SK-N-DZ (cell line): ENCODE data around the gene TOMM5.
"Not testable (repeated sequence)": the region's sequence is repeated elsewhere in the genome, so short reads cannot be mapped to it uniquely, and the experiment has no call there.

ENCODE experiments used
- DNase-seq: peaks from one replicate; pipeline ENCODE4 v3.0.0-alpha.2; 2015; ENCODE audit warnings: low spot score

The TOMM5 gene

GRCh38 chr9:37611961-37612360 lies 19.6 kb upstream of the TOMM5 start:
- no peak for DNase-seq

DNA sequence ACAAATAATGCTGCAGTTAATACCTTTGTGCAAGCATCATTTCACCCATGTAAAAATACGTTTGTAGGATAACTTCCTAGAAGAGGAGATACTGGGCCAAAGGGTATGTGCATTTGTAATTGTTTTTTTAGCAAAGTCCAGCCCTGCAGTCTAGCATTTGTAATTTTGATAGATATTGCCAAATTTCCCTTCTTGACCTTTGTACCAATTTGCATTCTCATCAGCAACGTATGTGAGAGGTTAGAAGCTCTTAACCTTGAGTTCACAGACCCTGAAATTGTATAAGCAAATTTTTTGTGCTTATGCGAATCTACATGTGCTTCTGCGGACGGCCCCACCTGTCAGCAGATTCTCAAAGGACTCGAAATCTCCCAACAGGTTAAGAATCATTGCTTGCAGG lies 18.6 kb upstream of the TOMM5 start:
- no peak for DNase-seq

DNA sequence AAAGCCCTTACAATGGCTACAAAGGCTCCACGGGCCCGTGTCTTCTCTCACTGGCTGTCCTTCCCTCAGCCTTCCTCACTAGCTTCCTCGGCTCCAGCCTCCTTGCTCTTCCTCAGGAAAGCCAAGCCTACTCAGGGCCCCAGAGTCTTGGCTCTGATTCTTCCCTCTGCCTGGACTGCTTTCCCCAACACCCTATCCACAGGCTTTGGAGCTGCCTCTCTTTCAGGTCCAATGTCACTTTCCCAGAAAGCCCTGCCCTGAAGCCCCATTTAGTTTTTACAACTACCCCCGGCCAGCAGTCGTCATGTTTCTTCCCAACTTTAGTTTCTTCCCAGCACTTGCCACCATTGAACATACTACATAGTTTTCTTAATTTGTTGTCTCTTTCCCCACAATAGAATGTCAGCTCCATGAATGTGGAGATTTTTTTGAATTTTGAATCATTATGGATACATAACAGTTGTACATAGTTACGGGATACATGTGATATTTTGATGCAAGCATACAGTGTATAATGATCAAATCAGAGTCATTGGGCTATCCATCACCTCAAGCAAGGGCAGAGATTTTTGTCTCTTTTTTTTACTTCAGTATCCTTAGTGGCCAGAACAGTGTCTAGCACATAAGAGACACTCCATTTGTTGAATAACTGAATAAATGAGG lies 17.5 kb upstream of the TOMM5 start:
- DNase-seq, result no peak

- no peak for DNase-seq
These were observed 15.9 kb upstream of the TOMM5 start for GRCh38 chr9:37608250-37608649.

GRCh38 chr9:37604296-37604695 lies 11.9 kb upstream of the TOMM5 start:
- DNase-seq, result no peak

GRCh38 chr9:37602817-37603216 lies 10.4 kb upstream of the TOMM5 start:
- no peak for DNase-seq

DNA sequence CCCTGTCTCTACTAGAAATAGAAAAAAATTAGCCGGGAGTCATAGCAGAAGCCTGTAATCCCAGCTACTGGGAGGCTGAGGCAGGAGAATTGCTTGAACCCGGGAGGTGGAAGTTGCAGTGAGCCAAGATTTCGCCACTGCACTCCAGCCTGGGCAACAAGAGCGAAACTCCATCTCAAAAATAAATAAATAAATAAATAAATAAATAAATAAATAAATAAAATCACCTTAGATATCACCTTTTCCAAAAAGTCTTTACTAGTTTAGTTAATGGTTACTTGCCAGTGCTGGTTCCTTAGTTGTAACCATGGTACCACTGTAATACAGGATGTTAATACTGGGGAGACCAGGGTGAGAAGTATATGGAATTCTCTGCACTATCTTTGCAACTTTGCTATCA lies 9.7 kb upstream of the TOMM5 start:
- DNase-seq, result not testable (repeated sequence)

- DNase-seq, result no peak
These were observed 4.1 kb upstream of the TOMM5 start for GRCh38 chr9:37596504-37596903.

DNA sequence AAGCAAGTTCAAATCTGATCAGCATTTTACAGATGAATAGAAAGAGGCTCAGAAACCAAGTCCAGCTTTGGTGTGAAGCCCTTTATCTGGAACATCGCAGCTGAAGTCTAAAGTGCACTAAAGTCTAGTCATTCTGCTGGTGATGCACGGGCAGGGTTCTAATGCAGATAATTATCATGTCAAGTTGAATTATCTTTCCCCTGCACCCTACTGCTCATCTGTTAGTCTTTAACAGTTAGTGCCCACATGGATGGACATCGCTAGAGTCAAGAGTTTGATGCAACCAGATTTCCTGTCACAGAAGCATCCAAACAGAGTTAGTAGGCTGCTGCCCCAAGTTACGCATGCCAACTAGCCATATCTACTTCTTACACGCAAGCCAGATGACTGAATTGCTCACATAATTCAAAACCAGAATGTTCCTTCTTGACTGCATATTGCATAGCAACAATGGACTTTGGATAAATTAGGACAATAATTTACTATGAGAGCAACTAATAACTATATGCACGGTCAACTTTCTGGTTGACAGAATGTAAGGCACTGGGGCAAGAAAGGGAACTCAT lies 1.6 kb upstream of the TOMM5 start:
- peak; percentile 48 for DNase-seq

- DNase-seq, result no peak
These were observed 4.9 kb downstream of the TOMM5 start for GRCh38 chr9:37587521-37587920.

DNA sequence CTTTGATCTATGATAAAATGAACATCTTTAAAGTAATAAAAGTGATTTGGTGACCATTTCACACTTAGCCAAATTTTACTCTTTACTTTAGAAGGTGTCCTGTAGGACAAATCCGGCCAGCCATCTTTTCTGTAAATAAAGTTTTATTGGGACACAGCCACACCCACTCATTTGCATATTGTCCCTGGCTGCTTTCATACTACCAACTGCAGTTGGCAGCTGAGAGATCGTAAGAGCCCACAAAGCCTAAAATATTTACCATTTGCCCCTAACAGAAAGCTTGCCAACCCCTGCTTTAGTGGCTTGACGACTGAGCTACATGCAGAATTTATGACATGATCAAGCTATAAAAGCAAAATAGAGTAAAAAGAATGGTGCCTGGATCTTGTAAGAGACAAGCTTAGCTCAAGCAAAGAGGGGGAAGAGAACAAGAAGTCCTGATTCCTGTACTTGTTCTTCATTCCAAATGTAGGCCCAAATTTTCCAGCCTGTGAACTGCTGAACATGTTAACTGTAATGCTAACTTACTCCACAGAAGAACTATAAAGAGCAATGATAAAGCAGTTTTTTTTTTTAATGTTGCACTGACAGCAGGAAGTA lies 8.8 kb downstream of the TOMM5 start:
- no peak for DNase-seq

GRCh38 chr9:37582548-37583157 lies 9.7 kb downstream of the TOMM5 start:
- peak; percentile 47 for DNase-seq

DNA sequence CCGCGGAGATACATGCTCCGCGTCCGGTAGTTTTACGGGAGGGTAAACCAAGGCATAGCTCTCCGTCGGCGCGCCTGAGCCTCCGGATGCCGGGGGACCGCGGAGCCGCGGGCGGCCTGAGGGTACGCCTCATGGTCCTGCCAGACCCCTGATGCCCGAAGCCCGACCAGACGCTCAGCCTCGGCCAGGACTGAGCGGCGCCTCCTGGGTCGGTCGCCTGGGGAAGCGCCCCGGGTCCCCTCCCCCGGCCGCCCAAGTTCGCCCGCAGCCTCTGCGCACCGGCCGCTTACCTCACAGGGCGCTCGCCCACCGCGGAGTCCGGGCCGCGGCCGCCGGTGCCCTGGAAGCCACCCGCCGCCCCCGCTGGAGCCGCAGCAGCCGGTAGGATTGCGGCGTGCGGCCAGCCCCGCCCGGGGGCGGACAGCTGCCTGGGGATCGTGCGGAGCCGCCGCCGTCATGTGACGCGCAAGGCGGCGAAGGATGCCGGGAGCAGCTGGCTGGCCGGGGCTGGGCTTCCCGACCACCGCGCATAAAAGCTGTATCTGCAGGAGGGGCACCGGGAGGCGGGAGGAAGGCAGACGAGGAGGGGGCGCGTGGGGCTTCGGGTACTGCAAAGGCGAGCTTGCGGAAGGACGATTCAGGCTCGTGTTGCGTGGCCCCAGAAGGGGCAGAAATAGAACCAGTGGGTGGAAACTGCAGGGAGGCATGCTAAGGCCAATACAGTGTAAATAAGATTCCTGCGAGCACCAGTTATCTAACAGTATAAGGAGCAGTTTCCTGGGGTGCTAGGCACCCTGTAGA lies 16.3 kb downstream of the TOMM5 start, which contains the start of gene FBXO10:
Gene FBXO10, minus strand, starts transcription at position 460 of the 801 bp plus-strand sequence. CDS start 34,612 bp downstream, outside the sequence.
- peak; percentile 84 for DNase-seq

GRCh38 chr9:37575511-37575914 lies 16.9 kb downstream of the TOMM5 start:
- peak; percentile 18 for DNase-seq

GRCh38 chr9:37575001-37575400 lies 17.4 kb downstream of the TOMM5 start:
- DNase-seq, result peak; percentile 48

DNA sequence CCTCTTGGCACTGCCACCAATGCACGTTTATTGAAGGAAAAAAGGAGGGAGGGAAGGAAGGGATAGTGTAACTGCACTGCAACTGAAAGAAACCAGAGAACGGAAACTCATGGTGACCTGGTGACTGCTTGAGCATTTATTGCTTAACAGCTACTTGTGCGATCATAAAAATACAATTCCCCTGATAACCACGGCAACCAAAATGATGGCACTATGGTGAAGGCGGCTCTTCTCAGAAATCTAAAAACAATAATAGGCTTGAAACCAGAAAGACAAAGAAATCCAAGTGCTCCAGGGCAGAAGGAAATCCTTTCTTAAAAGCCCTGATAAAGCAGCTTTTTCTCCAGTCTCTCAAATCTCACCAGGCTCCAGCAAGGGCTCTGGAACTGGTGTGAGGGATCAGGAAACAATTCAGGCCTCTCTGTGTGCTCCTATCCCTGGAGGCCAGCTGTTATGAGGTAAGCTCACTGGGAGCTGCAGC lies 18.1 kb downstream of the TOMM5 start:
- no peak for DNase-seq

GRCh38 chr9:37571282-37571681 lies 21.1 kb downstream of the TOMM5 start:
- DNase-seq, result no peak

DNA sequence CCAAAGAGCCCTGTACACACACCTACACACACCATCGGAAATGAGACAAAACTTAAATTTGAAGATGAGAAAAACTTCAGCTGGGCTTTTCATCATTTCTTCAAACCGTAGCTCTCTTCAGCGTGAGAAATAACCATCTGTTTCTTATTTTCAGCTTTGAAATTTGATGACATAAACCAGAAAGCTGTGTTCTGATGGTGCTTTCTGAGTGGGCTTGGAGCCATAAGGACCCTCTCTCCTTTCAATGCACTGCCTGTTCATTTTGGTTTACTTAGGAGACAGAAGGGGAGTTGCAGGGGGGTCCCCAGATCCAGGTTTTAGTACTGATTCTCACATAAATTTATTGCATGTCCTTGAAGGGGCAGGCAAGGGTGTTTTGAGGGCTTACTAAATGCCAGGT lies 25.7 kb downstream of the TOMM5 start:
- no peak for DNase-seq

GRCh38 chr9:37565661-37566618 lies 26.5 kb downstream of the TOMM5 start:
- DNase-seq, result no peak

DNA sequence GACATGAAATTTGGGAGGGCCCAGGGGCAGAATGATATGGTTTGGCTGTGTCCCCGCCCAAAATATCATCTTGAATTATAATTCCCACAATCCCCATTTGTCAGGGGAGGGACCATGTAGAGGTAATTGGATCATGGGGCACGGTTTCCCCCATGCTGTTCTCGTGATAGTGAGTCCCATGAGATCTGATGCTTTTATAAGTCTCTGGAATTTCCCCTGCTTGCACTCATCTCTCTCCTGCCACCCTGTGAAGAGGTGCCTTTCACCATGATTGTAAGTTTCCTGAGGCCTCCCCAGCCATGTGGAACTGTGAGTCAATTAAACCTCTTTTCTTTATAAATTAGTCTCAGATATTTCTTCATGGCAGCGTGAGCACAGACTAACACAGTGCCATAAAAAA lies 27.5 kb downstream of the TOMM5 start:
- DNase-seq, result no peak
